GM21367 (cell line): ENCODE results near the gene SMIM10.
"Not testable (repeated sequence)": the region's sequence is repeated elsewhere in the genome, so short reads cannot be mapped to it uniquely, and the experiment has no call there.

Source experiments
- ATAC-seq: cut with Tn5 transposase; IDR thresholded peaks from one replicate; pipeline ENCODE4 v1.9.1; 2021; ENCODE audit not compliant: unreplicated experiment

Gene SMIM10

DNA sequence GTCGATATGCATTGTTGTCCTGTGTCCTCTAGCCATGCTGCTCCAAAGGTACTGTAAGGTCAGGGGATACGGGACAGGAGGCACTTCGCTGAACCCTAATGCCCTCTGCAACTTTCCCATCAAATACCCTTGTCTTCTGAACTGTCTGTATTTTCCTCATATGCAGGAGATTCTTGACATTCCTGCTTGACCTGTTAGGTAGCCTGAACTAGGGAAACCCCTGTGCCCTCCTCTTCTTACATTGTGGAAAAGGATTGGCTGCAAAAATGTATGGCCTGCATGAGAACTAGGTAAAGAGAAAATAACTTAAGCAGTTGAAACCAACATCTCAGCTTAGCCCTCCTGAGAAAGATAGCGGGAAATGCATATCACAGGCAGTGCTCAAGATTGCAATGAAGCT, 20.1 kb downstream of the SMIM10 start:
- no peak for ATAC-seq

DNA sequence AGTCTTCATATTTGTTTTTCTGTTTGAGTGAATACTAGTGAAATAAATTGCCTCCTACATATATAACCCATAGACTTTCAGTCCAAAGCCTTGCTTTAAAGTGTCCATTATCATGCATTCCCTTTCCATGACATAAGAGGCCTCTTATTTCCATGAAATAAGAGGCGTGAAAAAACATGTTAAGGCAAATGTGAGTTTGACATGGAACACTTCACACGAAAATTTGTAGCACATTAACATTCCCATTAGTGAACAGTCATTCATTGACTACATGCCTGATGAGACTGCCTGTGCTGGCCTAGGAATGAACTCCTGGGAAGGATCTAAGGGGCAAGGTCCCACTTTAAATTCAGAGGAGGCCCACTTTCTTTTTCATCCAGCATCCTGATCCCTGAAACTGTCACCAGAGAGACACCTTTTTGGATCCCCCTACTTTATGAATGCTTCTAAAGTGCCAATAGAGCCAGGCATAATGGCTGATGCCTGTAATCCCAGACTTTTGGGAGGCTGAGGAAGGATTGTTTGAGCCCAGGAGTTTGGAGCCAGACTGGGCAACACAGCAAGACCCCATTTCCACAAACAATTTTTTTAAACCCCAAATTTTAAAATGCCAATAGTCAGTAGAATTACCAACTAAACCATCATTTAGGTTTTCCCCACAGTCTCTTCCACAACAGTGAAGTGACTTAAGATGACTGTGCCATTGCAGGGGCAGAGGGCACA, 24.9 kb downstream of the SMIM10 start:
- ATAC-seq = no peak

DNA sequence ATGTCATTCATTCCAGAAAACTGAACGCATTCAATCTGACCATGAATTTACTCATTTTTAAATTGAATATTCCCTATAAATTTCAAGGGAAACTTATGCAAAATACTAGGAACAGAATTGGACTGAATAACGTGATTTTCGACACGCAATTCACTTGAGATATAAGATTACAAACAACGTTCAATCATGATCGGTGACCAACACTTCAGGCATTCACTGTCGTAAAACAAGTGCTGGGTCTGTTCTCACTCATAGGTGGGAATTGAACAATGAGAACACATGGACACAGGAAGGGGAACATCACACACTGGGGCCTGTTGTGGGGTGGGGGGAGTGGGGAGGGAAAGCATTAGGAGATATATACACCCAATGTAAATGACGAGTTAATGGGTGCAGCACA, 29.1 kb downstream of the SMIM10 start:
- ATAC-seq = not testable (repeated sequence)

DNA sequence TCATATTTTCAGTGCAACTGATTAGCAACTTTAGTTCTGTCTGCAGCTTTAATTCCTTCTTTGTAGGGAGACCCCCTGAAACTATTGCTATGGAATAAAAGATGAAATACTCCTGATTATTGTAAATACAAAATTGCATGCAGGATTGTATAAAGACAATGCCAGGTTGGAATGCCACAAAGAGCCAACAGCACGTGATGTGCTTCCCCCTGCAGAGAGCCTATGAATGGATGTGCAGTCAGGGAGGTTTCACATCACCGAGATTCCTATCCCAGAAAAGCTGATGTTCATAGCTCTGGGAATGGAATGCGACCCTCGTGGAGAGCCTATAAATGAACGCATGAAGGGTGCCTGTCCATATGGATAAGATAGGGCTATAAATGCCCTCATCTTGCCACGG, 33.0 kb downstream of the SMIM10 start:
- not testable (repeated sequence) for ATAC-seq

DNA sequence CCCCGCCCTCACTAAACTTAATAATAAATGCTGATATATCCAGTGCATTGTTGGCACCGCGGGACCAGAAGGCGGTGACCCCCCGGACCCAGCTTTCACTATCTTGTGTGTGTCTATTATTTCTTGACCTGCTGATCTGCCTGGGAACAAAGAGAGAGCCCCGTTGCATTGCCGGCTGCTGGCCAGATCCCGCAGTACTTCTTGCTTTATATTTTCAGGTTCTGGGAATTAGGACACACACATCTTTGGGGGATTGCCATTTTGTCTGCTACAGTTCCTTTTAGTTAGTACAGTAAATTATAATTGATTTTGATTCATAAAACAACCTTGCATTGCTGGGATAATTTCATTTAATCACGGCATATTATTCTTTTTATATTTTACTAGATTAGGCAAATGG, 33.7 kb downstream of the SMIM10 start:
- no peak for ATAC-seq

DNA sequence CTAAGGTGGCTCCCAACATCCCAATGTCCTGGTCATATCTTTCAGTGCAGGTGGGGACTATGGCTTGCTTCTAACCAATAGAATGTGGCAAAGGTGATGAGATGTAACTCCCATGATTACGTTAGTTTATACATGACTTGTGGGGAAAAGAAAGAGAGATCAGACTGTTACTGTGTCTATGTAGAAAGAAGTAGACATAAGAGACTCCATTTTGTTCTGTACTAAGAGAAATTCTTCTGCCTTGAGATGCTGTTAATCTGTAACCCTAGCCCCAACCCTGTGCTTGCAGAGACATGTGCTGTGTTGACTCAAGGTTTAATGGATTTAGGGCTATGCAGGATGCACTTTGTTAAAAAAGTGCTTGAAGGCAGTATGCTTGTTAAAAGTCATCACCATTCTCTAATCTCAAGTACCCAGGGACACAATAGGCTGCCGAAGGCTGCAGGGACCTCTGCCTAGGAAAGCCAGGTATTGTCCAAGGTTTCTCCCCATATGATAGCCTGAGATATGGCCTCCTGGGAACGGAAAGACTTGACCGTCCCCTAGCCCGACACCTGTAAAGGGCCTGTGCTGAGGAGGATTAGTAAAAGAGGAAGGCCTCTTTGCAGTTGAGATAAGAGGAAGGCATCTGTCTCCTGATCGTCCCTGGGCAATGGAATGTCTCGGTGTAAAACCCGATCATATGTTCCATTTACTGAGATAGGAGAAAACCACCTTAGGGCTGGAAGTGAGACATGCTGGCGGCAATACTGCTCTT, 39.6 kb downstream of the SMIM10 start:
- ATAC-seq = not testable (repeated sequence)

DNA sequence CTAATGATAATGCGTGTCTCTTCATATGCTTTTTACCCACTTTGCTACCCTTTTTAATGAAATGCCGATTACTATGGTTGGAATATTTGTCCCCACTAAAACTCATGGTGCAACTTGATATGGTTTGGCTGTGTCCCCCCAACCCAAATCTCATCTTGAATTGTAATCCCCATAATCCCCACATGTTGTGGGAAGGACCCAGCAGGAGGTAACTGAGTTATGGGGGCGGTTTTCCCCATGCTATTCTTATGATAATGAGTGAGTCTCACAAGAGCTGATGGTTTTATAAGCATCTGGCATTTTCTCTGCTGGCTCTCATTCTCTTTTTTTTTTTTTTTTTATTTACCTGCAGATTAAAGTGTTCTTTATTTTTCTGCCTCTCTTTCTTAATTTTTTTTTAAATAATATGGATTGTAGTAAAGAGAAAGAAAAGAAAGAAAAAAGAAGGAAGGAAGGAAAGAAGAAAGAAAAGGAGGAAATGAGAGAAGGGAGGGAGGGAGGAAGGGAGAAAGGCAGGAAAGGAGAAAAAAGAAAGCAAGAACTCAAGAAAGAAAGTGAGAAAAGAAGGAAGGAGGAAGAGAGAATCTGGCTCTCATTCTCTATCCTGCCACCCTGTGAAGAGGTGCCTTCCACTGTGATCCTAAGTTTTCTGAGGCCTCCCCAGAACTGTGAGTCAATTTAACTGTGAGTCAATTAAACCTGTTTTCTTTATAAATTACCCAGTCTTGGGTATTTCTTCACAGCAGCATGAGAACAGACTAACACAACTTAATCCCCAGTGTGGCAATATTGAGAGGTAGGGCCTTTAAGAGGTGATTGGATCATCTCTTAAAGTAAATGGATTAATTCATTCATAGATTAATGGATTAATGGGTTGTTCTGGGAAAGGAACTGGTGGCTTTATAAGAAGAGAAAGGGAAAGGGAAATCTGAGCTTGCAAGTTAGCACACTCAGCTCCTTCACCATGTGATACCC, 50.6 kb downstream of the SMIM10 start:
- ATAC-seq = not testable (repeated sequence)
